Astrocyte of the cerebellum (primary cell): ENCODE results near the gene ARHGAP23.

Experiments
- DNase-seq: peaks from one replicate; pipeline ENCODE4 v3.0.0-alpha.2; 2011; ENCODE audit warnings: low read depth
- H3K4me3 ChIP-seq: 2 replicates; pipeline ENCODE4 v1.5.1; 2011; ENCODE audit warnings: mild to moderate bottlenecking, low read depth, low read length, moderate library complexity
- in situ Hi-C: cut with HindIII; loops from 2 replicates; pipeline ENCODE4 v1.10.0; 2017; ENCODE audit warnings: low sequenced_read_pairs
- TF ChIP-seq, protein P1 (sequence below): IDR thresholded peaks from 2 replicates; pipeline ENCODE4 v1.5.1; 2012; ENCODE audit warnings: low read length, low read depth, moderate library complexity, mild to moderate bottlenecking; ENCODE audit errors: missing control alignments

Gene ARHGAP23

DNA sequence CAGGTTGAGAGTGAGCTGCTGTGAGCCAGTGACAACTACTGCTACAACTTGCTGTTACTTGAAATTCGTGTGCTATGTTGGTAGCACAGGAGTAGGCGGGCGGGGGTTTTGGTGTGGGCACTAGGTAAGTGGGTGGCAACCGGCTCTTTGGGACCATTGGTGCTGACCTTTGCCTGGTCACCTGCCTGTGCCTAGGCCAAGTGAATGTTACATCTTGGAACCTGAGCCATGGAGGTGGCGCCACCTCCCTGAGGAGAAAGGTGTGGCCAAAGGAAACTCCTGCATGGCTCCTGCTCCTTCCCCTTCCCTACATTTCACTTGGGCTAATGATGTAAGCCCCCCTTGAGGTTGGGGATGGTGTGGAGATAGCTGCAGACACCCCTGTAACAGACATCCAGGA, 25.4 kb upstream of the ARHGAP23 start:
- DNase-seq = no peak
- no peak overlapping the region for H3K4me3 ChIP-seq
- TF ChIP-seq, protein P1, sequence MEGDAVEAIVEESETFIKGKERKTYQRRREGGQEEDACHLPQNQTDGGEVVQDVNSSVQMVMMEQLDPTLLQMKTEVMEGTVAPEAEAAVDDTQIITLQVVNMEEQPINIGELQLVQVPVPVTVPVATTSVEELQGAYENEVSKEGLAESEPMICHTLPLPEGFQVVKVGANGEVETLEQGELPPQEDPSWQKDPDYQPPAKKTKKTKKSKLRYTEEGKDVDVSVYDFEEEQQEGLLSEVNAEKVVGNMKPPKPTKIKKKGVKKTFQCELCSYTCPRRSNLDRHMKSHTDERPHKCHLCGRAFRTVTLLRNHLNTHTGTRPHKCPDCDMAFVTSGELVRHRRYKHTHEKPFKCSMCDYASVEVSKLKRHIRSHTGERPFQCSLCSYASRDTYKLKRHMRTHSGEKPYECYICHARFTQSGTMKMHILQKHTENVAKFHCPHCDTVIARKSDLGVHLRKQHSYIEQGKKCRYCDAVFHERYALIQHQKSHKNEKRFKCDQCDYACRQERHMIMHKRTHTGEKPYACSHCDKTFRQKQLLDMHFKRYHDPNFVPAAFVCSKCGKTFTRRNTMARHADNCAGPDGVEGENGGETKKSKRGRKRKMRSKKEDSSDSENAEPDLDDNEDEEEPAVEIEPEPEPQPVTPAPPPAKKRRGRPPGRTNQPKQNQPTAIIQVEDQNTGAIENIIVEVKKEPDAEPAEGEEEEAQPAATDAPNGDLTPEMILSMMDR = no peak
- in situ Hi-C loops = no loop called here

DNA sequence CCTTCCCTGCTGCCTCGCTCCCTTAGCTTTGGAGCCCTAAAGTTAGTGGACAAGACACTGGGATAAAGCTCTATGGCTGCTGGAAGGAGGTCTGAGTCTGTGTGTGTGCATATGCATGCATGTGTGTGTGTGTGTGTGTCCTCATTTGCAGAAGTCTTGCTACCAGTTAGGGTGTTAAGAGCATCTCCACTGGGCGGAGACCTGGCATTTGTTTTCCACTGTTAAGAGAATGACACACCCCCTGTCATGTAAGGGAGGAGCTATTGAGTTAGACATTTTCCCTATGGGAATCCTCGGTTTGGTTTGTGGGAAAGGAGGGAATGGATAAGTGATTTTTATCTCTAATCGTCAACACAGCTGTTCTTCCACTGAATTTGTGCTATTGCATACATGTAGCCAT, 24.8 kb upstream of the ARHGAP23 start:
- no peak for DNase-seq
- no peak overlapping the region for H3K4me3 ChIP-seq
- TF ChIP-seq, protein P1 = no peak
- in situ Hi-C loops = no loop called here

DNA sequence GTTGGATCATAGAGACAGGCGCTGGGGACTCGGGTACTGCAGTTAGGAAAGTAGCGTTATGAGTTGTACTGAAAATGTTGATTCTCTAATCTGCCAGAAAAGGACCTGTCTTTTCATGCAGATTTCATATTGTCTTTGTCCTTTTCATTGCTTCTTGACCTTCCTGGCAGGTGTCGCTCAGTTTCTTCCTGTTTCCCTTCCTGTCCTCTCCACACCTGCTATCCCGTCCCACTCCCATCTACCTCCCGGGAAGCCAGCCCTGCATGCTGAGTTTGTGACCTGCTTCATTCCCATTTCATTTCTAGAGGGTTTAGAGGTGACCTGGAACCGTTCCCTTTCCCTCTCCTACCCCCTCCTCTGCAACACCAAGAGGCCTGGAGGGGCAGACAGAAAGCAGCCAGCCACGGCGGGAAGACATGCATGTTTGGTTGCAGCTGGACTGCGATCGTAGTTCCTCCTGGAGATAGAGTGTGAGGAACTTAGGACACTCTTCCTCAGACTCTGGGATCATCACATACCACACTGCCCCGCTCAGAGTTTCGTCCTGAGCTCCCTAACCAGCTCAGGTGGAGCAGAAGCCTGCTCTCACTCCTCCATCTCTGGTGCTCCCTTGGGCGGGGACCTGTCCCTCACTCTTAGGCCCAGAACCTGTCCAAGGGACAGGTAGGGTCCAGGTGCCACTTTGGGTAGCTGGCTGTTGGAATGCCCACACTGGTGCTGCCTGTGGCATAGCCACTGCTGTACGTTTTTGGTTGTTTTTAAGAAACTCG, 23.9 kb upstream of the ARHGAP23 start:
- DNase-seq = no peak
- H3K4me3 ChIP-seq = no peak overlapping the region
- TF ChIP-seq, protein P1 = no peak
- in situ Hi-C loops = no loop called here

DNA sequence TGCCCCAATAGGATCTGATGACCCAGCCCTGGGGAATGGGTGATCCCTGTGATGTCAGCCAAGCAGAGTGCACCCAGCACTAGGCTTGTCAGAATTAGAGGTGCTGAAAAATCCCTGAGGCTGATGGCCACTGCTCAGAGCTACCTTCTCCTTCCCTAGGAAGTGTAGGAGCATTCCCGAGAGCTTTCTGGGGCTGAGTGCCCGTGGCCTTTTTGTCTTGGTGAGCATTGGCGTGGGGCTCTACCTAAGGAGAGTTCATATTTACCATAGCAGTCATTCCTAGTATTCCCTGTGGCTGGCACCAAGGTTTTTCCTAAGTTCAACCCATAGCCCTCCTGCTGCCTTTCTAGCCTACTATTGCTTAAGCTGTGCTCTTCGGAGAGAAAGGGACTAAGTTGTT, 22.6 kb upstream of the ARHGAP23 start:
- H3K4me3 ChIP-seq = no peak overlapping the region
- in situ Hi-C loops = no loop called here
- no peak for DNase-seq
- TF ChIP-seq, protein P1 = no peak

DNA sequence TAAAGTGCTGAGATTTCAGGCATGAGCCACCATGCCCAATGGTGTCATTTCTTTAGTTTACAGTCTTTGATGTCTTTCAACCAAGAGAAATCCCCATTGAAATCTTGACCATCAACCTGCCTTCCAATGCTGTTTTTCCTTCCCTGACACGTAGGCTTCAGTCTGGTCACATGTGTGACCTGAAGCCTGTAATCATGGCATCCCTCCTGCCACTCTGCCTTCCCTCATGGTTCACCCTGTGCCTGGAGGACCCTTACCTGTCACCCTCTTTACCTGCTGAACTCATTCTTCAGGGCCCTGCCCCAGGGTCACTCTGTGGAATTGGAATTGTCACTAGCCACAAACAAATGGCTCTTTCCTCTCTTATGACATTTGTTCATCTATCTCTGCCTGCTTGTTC, 18.1 kb upstream of the ARHGAP23 start:
- TF ChIP-seq, protein P1 = no peak
- DNase-seq = no peak
- H3K4me3 ChIP-seq = no peak overlapping the region
- in situ Hi-C loops = no loop called here

DNA sequence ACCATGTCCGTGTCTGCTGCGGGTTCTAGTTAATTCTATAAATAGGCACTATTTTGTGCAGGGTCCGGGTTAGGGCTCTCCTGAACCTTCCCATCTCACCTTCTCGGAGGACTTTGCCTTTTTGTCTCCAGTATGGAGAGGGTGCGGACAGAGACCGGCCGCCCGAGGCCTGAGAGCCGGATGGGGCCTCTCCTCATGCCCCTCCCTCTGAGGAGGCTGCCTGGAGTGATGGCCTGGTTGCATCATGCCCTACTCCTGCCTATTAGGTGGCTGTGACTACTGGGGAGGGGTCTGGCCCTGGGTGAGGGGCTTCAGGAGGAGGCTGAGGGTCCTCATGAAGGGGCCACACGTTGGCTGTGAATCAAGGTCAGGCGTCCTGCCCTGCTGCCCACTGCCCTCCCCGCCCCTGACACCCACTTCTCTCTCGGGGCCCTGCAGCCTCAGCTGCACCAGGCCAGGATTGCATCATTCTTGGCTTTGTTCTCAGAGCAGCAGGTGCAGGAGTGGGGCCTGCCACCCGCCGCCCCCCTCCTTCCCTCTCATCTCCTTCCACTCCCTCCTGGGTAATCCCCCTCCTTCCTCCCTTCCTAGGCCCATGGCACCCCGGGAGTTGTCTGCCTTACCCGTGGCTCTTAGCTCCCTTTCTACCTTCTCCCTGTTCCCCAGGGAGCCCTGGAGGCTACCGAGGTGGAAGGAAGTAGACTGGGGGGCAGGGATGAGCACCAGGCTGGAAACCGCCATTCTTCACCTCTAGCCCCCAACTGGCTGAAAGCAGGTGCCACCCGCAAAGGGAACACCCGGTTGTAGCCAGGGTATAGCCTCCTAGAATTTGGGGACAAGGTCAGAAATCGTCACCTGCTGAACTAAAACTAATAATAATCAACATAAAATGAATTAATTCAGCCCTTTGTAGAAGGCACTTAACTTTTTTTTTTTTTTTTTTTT, 12.7 kb upstream of the ARHGAP23 start:
- no peak overlapping the region for H3K4me3 ChIP-seq
- DNase-seq = no peak
- in situ Hi-C loops = no loop called here
- TF ChIP-seq, protein P1 = no peak
